Gastroesophageal sphincter (tissue), 4 donors: ENCODE results near the gene SYT8. TPM values are rescaled to one million over a fixed set of nuclear protein-coding genes. Genes with fewer than 3 reads are reported as not detected.

ENCODE experiments used
- ATAC-seq: fragments of 150-250 bp; one replicate; pipeline ENCODE4 v1.9.1; 2016; ENCODE audit warnings: mild to moderate bottlenecking, moderate library complexity
- H3K27ac ChIP-seq, 4 donors: fragments of 200-600 bp; sonication (generic) in 3 of 4; 1 replicate in 3 of 4; 2 replicates in 1 of 4; pipeline ENCODE4 v1.5.1; 2016 to 2019
- H3K27me3 ChIP-seq: fragments of 200-600 bp; sonication (generic); one replicate; pipeline ENCODE4 v1.5.1; 2019
- H3K36me3 ChIP-seq, 2 donors: fragments of 200-600 bp; sonication (generic); one replicate each; pipeline ENCODE4 v1.5.1; 2019; ENCODE audit warnings: control low read depth in 1 of 2
- H3K4me1 ChIP-seq, 3 donors: fragments of 200-600 bp; sonication (generic); 1 replicate in 2 of 3; 2 replicates in 1 of 3; pipeline ENCODE4 v1.5.1; 2016 to 2019; ENCODE audit warnings: control low read depth in 2 of 3
- H3K4me3 ChIP-seq, 2 donors: fragments of 200-600 bp; sonication (generic); one replicate each; pipeline ENCODE4 v1.5.1; 2019; ENCODE audit warnings: mild to moderate bottlenecking in 1 of 2, moderate library complexity in 1 of 2
- H3K9me3 ChIP-seq, 3 donors: fragments of 200-600 bp; sonication (generic); one replicate each; pipeline ENCODE4 v1.5.1; 2017 to 2019; ENCODE audit warnings: control low read depth in 2 of 3
- EP300 ChIP-seq: sonication (generic); formaldehyde crosslinking; IDR thresholded peaks from one replicate; pipeline ENCODE4 v1.6.1; 2017; ENCODE audit warnings: antibody characterized with exemption, mild to moderate bottlenecking
- POLR2A ChIP-seq, 2 donors: fragments of 450-650 bp; IDR thresholded peaks; one replicate each; pipeline ENCODE4 v1.6.1; 2017; ENCODE audit warnings: antibody characterized with exemption in 2 of 2, mild to moderate bottlenecking in 2 of 2, moderate library complexity in 1 of 2
- POLR2AphosphoS5 ChIP-seq: sonication (generic); formaldehyde crosslinking; IDR thresholded peaks from one replicate; pipeline ENCODE4 v1.6.1; 2017; ENCODE audit warnings: antibody characterized with exemption
- WGBS, 2 donors: methylation state at CpG; one replicate each; pipeline ENCODE4 v1.1.5; 2018; ENCODE audit warnings: low coverage in 1 of 2; 5-methylcytosine and 5-hydroxymethylcytosine counted together
- total RNA-seq, 4 donors: library from RNA; depleted of rRNA; stranded (reverse); fragments of >200 nt; gene quantifications; one replicate each; pipeline ENCODE4 v1.1.0, GENCODE V29; 2016
- TF ChIP-seq, protein P1 (sequence below), 4 experiments: fragments of 200-600 bp in 2 of 4; fragments of 450-650 bp in 2 of 4; sonication (generic) in 1 of 4; IDR thresholded peaks; one replicate each; pipeline ENCODE4 v1.5.1; 2017 to 2019; ENCODE audit warnings: antibody characterized with exemption in 4 of 4, mild to moderate bottlenecking in 2 of 4, moderate library complexity in 2 of 4

Gene SYT8
- 1 to 10 TPM in 1 of 4 donors, not detected in 3; 2.2 TPM for total RNA-seq

GRCh38 chr11:1834779-1835670 lies at the start of gene SYT8:
Gene SYT8, plus strand, starts transcription at chr11:1834990. Its CDS starts 116 bp downstream, at chr11:1835106.
- WGBS, 2 donors: 90% methylated on average over 2 of the region's 26 CpGs; no CpG with 5 or more reads in 1 of the 2 donors
- no peak for TF ChIP-seq POLR2A (IDR thresholded peaks at IDR 0.05)
- no peaks in the 10 kb centered on the region for H3K9me3 ChIP-seq
- peaks cover 36% of the 10 kb centered on the region for H3K27me3 ChIP-seq
- H3K27ac ChIP-seq: no peak within 1 kb of the TSS
- no peak within 1 kb of the TSS for H3K4me3 ChIP-seq
- H3K4me1 ChIP-seq: peaks cover 0 to 23% (median 6%) of the 10 kb centered on the region in 3 donors
- ATAC-seq: no peak
- H3K36me3 ChIP-seq: no peaks in the 10 kb centered on the region

- H3K4me1 ChIP-seq: no peaks in the 10 kb centered on the region
- no peak overlapping the region for H3K27ac ChIP-seq
- WGBS, 2 donors: 61 to 80% methylated on average over 12 to 16 of the region's 21 CpGs
- no peak for ATAC-seq
- H3K9me3 ChIP-seq: no peaks in the 10 kb centered on the region
- H3K27me3 ChIP-seq: peaks cover 4% of the 10 kb centered on the region
- H3K36me3 ChIP-seq: no peaks in the 10 kb centered on the region
- H3K4me3 ChIP-seq: no peak overlapping the region
- TF ChIP-seq POLR2A (IDR thresholded peaks at IDR 0.05) (no peak), POLR2AphosphoS5 (no peak), EP300 (no peak)
- TF ChIP-seq, protein P1, sequence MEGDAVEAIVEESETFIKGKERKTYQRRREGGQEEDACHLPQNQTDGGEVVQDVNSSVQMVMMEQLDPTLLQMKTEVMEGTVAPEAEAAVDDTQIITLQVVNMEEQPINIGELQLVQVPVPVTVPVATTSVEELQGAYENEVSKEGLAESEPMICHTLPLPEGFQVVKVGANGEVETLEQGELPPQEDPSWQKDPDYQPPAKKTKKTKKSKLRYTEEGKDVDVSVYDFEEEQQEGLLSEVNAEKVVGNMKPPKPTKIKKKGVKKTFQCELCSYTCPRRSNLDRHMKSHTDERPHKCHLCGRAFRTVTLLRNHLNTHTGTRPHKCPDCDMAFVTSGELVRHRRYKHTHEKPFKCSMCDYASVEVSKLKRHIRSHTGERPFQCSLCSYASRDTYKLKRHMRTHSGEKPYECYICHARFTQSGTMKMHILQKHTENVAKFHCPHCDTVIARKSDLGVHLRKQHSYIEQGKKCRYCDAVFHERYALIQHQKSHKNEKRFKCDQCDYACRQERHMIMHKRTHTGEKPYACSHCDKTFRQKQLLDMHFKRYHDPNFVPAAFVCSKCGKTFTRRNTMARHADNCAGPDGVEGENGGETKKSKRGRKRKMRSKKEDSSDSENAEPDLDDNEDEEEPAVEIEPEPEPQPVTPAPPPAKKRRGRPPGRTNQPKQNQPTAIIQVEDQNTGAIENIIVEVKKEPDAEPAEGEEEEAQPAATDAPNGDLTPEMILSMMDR (IDR thresholded peaks at IDR 0.05): no peak
Observed at GRCh38 chr11:1785749-1786413, 48.9 kb upstream of the SYT8 start.

GRCh38 chr11:1786466-1786865 lies 48.3 kb upstream of the SYT8 start:
- TF ChIP-seq POLR2AphosphoS5: no peak
- TF ChIP-seq, protein P1 (IDR thresholded peaks at IDR 0.05): no peak
- no peaks in the 10 kb centered on the region for H3K9me3 ChIP-seq
- no peak overlapping the region for H3K4me3 ChIP-seq
- H3K36me3 ChIP-seq: no peaks in the 10 kb centered on the region
- no peak overlapping the region for H3K27ac ChIP-seq
- H3K4me1 ChIP-seq: no peaks in the 10 kb centered on the region
- WGBS, 2 donors: 67 to 82% methylated on average over 3 to 4 of the region's 4 CpGs
- ATAC-seq: no peak
- H3K27me3 ChIP-seq: peaks cover 7% of the 10 kb centered on the region

DNA sequence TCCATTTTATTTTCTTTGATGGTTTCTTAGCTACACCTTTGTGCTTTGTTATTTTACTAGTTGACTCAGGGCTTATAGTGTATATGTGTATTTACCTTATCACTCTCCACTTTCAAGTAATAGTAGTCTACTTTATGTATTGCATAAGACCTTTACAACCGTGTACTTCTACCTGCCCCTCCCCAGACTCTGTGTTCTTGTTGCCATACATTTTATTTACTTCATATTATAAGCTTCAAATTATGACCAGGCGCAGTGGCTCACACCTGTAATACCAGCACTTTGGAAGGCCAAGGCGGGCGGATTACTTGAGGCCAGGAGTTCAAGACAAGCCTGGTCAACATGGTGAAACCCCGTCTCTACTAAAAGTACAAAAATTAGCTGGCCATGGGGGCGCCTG lies 42.9 kb upstream of the SYT8 start:
- 71 to 97% methylated on average over 3 to 6 of the region's 6 CpGs for WGBS, 2 donors

GRCh38 chr11:1792461-1792860 lies 42.3 kb upstream of the SYT8 start:
- no peaks in the 10 kb centered on the region for H3K36me3 ChIP-seq
- 65 to 73% methylated on average over 6 to 12 of the region's 12 CpGs for WGBS, 2 donors
- no peaks in the 10 kb centered on the region for H3K9me3 ChIP-seq
- peaks cover 46% of the 10 kb centered on the region for H3K27me3 ChIP-seq
- no peak for ATAC-seq
- no peak for TF ChIP-seq EP300
- no peak for TF ChIP-seq POLR2AphosphoS5
- TF ChIP-seq, protein P1 (IDR thresholded peaks at IDR 0.05): no peak
- no peak for TF ChIP-seq POLR2A (IDR thresholded peaks at IDR 0.05)
- no peak overlapping the region for H3K4me3 ChIP-seq
- H3K27ac ChIP-seq: no peak overlapping the region
- H3K4me1 ChIP-seq: no peaks in the 10 kb centered on the region

More for the DNA sequence above, 42.9 kb upstream of the SYT8 start:
- Histone ChIP-seq H3K4me3 (no peak overlapping the region), H3K4me1 (no peaks in the 10 kb centered on the region), H3K9me3 (no peaks in the 10 kb centered on the region), H3K36me3 (no peaks in the 10 kb centered on the region), H3K27me3 (peaks cover 41% of the 10 kb centered on the region), H3K27ac (no peak overlapping the region)
- no peak for ATAC-seq
- TF ChIP-seq POLR2AphosphoS5: no peak
- TF ChIP-seq, protein P1 (IDR thresholded peaks at IDR 0.05): no peak
- TF ChIP-seq EP300: no peak
- TF ChIP-seq POLR2A (IDR thresholded peaks at IDR 0.05): no peak
